K562 (cell line): ENCODE data around the gene LITAF. TPM values are rescaled to one million over a fixed set of nuclear protein-coding genes. Genes with fewer than 3 reads are reported as not detected.

ENCODE experiments used
- DPF2 ChIP-seq: fragments of 450-650 bp; IDR thresholded peaks from 2 replicates; pipeline ENCODE4 v1.6.1; 2016
- FOSL1 ChIP-seq: fragments of 200-800 bp; sonication (Bioruptor generic); conservative IDR thresholded peaks from 2 replicates; pipeline ENCODE4 v1.6.1; 2016; ENCODE audit warnings: missing genetic modification characterization, missing compliant biosample characterization
- HNRNPH1 ChIP-seq: fragments of 200-400 bp; formaldehyde crosslinking; optimal IDR thresholded peaks from 2 replicates; pipeline ENCODE3; 2017; ENCODE audit warnings: low read depth, mild to moderate bottlenecking, low read length, moderate library complexity
- JUN ChIP-seq, 2 experiments: sonication (generic) in 1 of 2; formaldehyde crosslinking in 1 of 2; IDR thresholded peaks; 2 replicates each; pipeline versions ENCODE4 v1.6.1 to v1.8.0; 2012 to 2022; ENCODE audit warnings: borderline replicate concordance in 2 of 2, mild to moderate bottlenecking in 2 of 2, improper control_type of control experiment in 1 of 2, low read depth in 1 of 2, low read length in 1 of 2, missing genetic modification reagents in 1 of 2
- KLF1 ChIP-seq: fragments of 450-650 bp; IDR thresholded peaks from 2 replicates; pipeline ENCODE4 v1.6.1; 2016; ENCODE audit warnings: missing genetic modification characterization, missing compliant biosample characterization
- MBD1 ChIP-seq: fragments of 250-450 bp; sonication (Bioruptor Pico); IDR thresholded peaks from 2 replicates; pipeline ENCODE4 v1.8.0; 2022; ENCODE audit warnings: inconsistent platforms
- MECOM ChIP-seq: fragments of 250-450 bp; sonication (Bioruptor Pico); IDR thresholded peaks from 2 replicates; pipeline ENCODE4 v1.8.0; 2022; ENCODE audit warnings: inconsistent platforms
- MYBL2 ChIP-seq, 2 experiments: fragments of 450-650 bp in 1 of 2; sonication (generic) in 1 of 2; formaldehyde crosslinking in 1 of 2; IDR thresholded peaks; 2 replicates each; pipeline versions ENCODE4 v1.6.1 to v1.8.1; 2017 to 2022; ENCODE audit warnings: borderline replicate concordance in 1 of 2, inconsistent platforms in 1 of 2, low read depth in 1 of 2, mild to moderate bottlenecking in 1 of 2, missing genetic modification reagents in 1 of 2, moderate library complexity in 1 of 2
- PRDM10 ChIP-seq: fragments of 450-650 bp; IDR thresholded peaks from 2 replicates; pipeline ENCODE4 v1.6.1; 2018; ENCODE audit not compliant: partially characterized antibody
- TRIM28 ChIP-seq: fragments of 450-650 bp; IDR thresholded peaks from 2 replicates; pipeline ENCODE4 v1.6.1; 2017
- ZNF282 ChIP-seq: sonication (generic); formaldehyde crosslinking; IDR thresholded peaks from 2 replicates; pipeline ENCODE4 v1.8.1; 2023; ENCODE audit warnings: missing genetic modification reagents
- ZNF696 ChIP-seq: fragments of 250-450 bp; sonication (Bioruptor Pico); conservative IDR thresholded peaks from 2 replicates; pipeline ENCODE4 v1.4.0; 2020; ENCODE audit warnings: mild to moderate bottlenecking, moderate library complexity
- polyA plus RNA-seq, 8 experiments: library from polyadenylated mRNA; depleted of rRNA in 4 of 8; stranded (reverse) in 5 of 8; unstranded in 3 of 8; fragments of >200 nt; fragmentation: Nextera tagmentation in 2 of 8; fragmentation: Illumina TruSeq in 1 of 8; extraction: Ambion mirVana in 2 of 8; extraction: Trizol in 1 of 8; gene quantifications; 2 replicates each; pipeline versions ENCODE4 v1.2.1 to v1.2.3, GENCODE V29; 2011 to 2014; ENCODE audit warnings: inconsistent platforms in 1 of 8, missing spikeins in 1 of 8
- total RNA-seq, 7 experiments: library from RNA; depleted of rRNA in 6 of 7; stranded (reverse); fragments of >200 nt in 6 of 7; fragmentation: Illumina TruSeq in 2 of 7; extraction: Trizol in 2 of 7; gene quantifications; 2 replicates each; pipeline versions ENCODE4 v1.2.1 to v1.2.3, GENCODE V29; 2011 to 2021; ENCODE audit warnings: low replicate concordance in 1 of 7
- TF ChIP-seq, protein P1 (sequence below): fragments of 250-450 bp; sonication (Bioruptor Pico); IDR thresholded peaks from 2 replicates; pipeline ENCODE4 v1.4.0; 2020; ENCODE audit warnings: mild to moderate bottlenecking, moderate library complexity
- TF ChIP-seq, protein P2 (sequence below): fragments of 450-650 bp; formaldehyde crosslinking; IDR thresholded peaks from 2 replicates; pipeline ENCODE4 v1.4.0; 2020; ENCODE audit warnings: mild to moderate bottlenecking, moderate library complexity

Gene LITAF
- total and polyA plus RNA-seq, 9 of the 15 experiments (the other 6 are each of a cell fraction or from before 2014, with no cell fraction given), result 4.1 to 17.8 (median 11.9) TPM

DNA sequence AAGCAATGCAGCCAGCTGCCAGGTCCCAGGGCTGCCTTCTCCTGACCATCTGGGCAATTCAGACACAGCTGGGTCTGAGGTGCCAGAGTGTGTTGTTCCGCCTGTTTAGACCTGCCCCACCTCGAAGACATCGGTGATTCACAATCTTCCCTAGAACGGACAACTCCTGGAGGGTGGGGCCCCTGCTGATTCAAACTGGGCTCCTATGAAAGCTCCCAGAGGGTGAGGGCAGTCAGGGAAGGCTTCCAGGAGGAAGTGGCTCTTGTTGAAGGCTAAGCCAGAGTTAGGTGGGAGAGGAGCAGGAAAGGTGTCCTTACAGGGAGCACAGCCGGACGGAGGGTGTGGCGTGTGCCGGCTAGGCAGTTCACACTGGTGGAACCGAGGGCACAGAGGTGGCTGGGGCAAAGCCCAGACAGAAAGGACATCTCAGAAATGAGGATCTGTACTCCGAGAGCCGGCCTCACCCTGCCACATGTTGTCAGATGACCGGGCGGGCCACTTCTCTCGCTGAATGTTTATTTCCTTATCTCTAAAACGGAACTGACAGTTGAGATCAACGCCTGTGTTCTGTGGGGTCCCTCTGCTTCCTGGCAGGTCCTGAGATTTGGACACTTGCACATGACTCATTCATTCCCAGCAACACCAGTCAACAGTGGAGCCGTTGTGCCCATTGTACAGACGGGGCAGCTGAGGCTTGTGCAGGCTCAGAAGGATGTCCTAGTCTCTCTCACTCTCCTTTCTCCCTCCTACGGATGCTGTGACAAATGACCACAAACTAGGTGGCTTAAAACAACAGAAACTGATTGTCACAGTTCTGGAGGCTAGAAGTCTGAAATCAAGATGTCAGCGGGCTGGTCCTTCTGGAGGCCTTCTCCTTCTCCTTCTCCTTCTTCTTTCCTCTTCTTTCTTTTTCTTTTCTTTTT is 26.9 kb upstream of the LITAF start (continued):
- peak; percentile 94 for TF ChIP-seq JUN (IDR thresholded peaks at IDR 0.05; ENCODE audit: borderline replicate concordance, low read depth, low read length)
- TF ChIP-seq JUN (CRISPR knock-in tag; IDR thresholded peaks at IDR 0.05; ENCODE audit: borderline replicate concordance), result no peak
- no peak for TF ChIP-seq ZNF696 (CRISPR knock-in tag)
- TF ChIP-seq, protein P1, sequence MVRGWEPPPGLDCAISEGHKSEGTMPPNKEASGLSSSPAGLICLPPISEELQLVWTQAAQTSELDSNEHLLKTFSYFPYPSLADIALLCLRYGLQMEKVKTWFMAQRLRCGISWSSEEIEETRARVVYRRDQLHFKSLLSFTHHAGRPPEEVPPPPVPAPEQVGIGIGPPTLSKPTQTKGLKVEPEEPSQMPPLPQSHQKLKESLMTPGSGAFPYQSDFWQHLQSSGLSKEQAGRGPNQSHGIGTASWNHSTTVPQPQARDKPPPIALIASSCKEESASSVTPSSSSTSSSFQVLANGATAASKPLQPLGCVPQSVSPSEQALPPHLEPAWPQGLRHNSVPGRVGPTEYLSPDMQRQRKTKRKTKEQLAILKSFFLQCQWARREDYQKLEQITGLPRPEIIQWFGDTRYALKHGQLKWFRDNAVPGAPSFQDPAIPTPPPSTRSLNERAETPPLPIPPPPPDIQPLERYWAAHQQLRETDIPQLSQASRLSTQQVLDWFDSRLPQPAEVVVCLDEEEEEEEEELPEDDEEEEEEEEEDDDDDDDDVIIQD, result no peak
- no peak for TF ChIP-seq MBD1 (CRISPR knock-in tag)
- TF ChIP-seq TRIM28, result peak; percentile 15; the same call in 1 of the 2 replicates
- peak; percentile 7 for TF ChIP-seq PRDM10
- no peak; the same call in 1 of the 2 replicates for TF ChIP-seq MECOM (CRISPR knock-in tag)
- TF ChIP-seq, protein P2, sequence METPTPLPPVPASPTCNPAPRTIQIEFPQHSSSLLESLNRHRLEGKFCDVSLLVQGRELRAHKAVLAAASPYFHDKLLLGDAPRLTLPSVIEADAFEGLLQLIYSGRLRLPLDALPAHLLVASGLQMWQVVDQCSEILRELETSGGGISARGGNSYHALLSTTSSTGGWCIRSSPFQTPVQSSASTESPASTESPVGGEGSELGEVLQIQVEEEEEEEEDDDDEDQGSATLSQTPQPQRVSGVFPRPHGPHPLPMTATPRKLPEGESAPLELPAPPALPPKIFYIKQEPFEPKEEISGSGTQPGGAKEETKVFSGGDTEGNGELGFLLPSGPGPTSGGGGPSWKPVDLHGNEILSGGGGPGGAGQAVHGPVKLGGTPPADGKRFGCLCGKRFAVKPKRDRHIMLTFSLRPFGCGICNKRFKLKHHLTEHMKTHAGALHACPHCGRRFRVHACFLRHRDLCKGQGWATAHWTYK, result 0 out of 2 replicates have a peak, but pooled peaks have one; percentile 11
- no peak for TF ChIP-seq KLF1 (tag)
- peak; percentile 92 for TF ChIP-seq DPF2
- TF ChIP-seq FOSL1 (tag), result peak; percentile 98
- no peak for TF ChIP-seq HNRNPH1
- TF ChIP-seq ZNF282, result no peak
- peak; percentile 40; the same call in 1 of the 2 replicates for TF ChIP-seq MYBL2 (IDR thresholded peaks at IDR 0.05; ENCODE audit: low read depth)
- TF ChIP-seq MYBL2 (CRISPR knock-in tag; IDR thresholded peaks at IDR 0.05; ENCODE audit: borderline replicate concordance), result no peak
